Thyroid gland (tissue), 4 donors: ENCODE measurements around the gene CPLANE2. TPM values are rescaled to one million over a fixed set of nuclear protein-coding genes. Genes with fewer than 3 reads are reported as not detected.

Experiments
- DNase-seq, 2 donors: peaks; one replicate each; pipeline ENCODE4 v3.0.0-alpha.2; 2019
- H3K27ac ChIP-seq, 3 donors: fragments of 200-600 bp; sonication (generic); 1 replicate in 2 of 3; 2 replicates in 1 of 3; pipeline ENCODE4 v1.5.1; 2016 to 2019; ENCODE audit warnings: mild to moderate bottlenecking in 1 of 3, moderate library complexity in 1 of 3
- H3K27me3 ChIP-seq: fragments of 200-600 bp; sonication (generic); one replicate; pipeline ENCODE4 v1.5.1; 2019
- H3K36me3 ChIP-seq, 2 donors: fragments of 200-600 bp; sonication (generic); one replicate each; pipeline ENCODE4 v1.5.1; 2016 to 2019
- H3K4me1 ChIP-seq, 2 donors: fragments of 200-600 bp; sonication (generic); one replicate each; pipeline ENCODE4 v1.5.1; 2017 to 2019
- H3K4me3 ChIP-seq, 3 donors: fragments of 200-600 bp; sonication (generic); replicated peaks in 1 of 3; 1 replicate in 2 of 3; 2 replicates in 1 of 3; pipeline ENCODE4 v1.5.1; 2016; ENCODE audit warnings: mild to moderate bottlenecking in 1 of 3
- H3K9me3 ChIP-seq: fragments of 200-600 bp; sonication (generic); one replicate; pipeline ENCODE4 v1.5.1; 2017
- POLR2A ChIP-seq, 2 donors: fragments of 450-650 bp; IDR thresholded peaks; one replicate each; pipeline ENCODE4 v1.6.1; 2017; ENCODE audit warnings: antibody characterized with exemption in 2 of 2, mild to moderate bottlenecking in 2 of 2, moderate library complexity in 1 of 2
- WGBS, 2 donors: methylation state at CpG; one replicate each; pipeline ENCODE4 v1.1.5; 2017; 5-methylcytosine and 5-hydroxymethylcytosine counted together
- intact Hi-C: fragments of 100-400 bp; cut with DNase I; formaldehyde crosslinking; loops from one replicate; pipeline ENCODE4 v1.15.1; 2023
- total RNA-seq, 4 donors: library from RNA; depleted of rRNA; stranded (reverse); fragments of >200 nt; gene quantifications; one replicate each; pipeline ENCODE4 v1.2.3, GENCODE V29; 2016
- TF ChIP-seq, protein P1 (sequence below), 6 experiments: fragments of 200-600 bp in 3 of 6; fragments of 450-650 bp in 3 of 6; sonication (generic) in 3 of 6; IDR thresholded peaks; one replicate each; pipeline ENCODE4 v1.5.1; 2016 to 2019; ENCODE audit warnings: antibody characterized with exemption in 6 of 6, mild to moderate bottlenecking in 2 of 6, inconsistent platforms in 1 of 6, moderate library complexity in 1 of 6

Gene CPLANE2
- total RNA-seq, 4 donors from 2014 or later, result 4.3 to 21.8 (median 15.3) TPM

GRCh38 chr1:16239972-16240491 is 3.0 kb upstream of the CPLANE2 start:
- no peak overlapping the region for H3K27ac ChIP-seq
- H3K9me3 ChIP-seq, result no peaks in the 10 kb centered on the region
- no peak for DNase-seq
- TF ChIP-seq, protein P1, sequence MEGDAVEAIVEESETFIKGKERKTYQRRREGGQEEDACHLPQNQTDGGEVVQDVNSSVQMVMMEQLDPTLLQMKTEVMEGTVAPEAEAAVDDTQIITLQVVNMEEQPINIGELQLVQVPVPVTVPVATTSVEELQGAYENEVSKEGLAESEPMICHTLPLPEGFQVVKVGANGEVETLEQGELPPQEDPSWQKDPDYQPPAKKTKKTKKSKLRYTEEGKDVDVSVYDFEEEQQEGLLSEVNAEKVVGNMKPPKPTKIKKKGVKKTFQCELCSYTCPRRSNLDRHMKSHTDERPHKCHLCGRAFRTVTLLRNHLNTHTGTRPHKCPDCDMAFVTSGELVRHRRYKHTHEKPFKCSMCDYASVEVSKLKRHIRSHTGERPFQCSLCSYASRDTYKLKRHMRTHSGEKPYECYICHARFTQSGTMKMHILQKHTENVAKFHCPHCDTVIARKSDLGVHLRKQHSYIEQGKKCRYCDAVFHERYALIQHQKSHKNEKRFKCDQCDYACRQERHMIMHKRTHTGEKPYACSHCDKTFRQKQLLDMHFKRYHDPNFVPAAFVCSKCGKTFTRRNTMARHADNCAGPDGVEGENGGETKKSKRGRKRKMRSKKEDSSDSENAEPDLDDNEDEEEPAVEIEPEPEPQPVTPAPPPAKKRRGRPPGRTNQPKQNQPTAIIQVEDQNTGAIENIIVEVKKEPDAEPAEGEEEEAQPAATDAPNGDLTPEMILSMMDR (IDR thresholded peaks at IDR 0.05), result no peak
- no peak for TF ChIP-seq POLR2A (IDR thresholded peaks at IDR 0.05)
- H3K4me3 ChIP-seq, result no peak overlapping the region
- 86 to 100% methylated on average over 2 of the region's 2 CpGs for WGBS, 2 donors
- no peaks in the 10 kb centered on the region for H3K27me3 ChIP-seq
- H3K4me1 ChIP-seq, result peaks cover 7 to 28% of the 10 kb centered on the region in 2 donors
- intact Hi-C loops, result loop anchor here (5.0 to 10.0 kb wide), 3 partner anchors 38 to 158 kb away; partner anchors contain the start of gene FBXO42
- H3K36me3 ChIP-seq, result no peaks in the 10 kb centered on the region

- no peak for DNase-seq
- Histone ChIP-seq H3K36me3 (no peaks in the 10 kb centered on the region), H3K27ac (peak overlapping the region; percentile 79 to 89 (median 79)), H3K4me1 (peaks cover 7 to 24% of the 10 kb centered on the region in 2 donors), H3K9me3 (no peaks in the 10 kb centered on the region), H3K4me3 (no peak overlapping the region), H3K27me3 (no peaks in the 10 kb centered on the region)
- TF ChIP-seq POLR2A (IDR thresholded peaks at IDR 0.05), result no peak
- TF ChIP-seq, protein P1 (IDR thresholded peaks at IDR 0.05), result no peak
- WGBS, 2 donors, result 29 to 32% methylated on average over 6 of the region's 6 CpGs
- intact Hi-C loops, result loop anchor here (5.0 kb wide), 1 partner anchor 35 kb away; no protein-coding TSS in a partner anchor
These were observed 404 bp upstream of the CPLANE2 start for GRCh38 chr1:16237343-16237830.

DNA sequence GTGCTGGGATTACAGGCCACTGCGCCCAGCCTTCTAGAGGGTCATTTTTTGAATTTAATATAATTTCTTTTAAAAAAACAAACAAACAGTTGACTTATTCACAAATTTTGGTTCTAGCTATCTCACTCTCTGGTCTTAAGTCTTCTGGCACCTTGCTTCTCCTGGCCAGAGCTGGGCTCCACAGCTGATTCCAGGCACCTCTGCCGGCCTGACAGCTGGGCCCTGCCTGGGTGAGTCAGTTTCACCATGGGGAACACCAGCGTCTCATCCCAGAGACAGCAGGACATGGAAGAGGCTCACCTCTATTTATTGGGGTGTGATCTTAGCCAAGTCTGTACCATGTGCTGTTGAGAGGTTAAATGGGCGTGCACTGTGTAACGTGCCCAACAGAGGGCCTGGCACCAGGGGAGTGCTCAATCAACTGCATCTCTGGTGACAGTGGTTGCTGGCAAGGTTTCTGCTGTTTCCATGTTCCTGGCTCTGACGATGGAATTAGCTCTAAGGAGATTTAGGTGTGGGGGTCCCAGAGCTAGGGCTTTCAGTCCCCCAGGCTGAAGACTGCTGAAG is 956 bp downstream of the CPLANE2 start:
- WGBS, 2 donors, result 33 to 34% methylated on average over 6 of the region's 6 CpGs
- Histone ChIP-seq H3K4me3 (peak overlapping the region in 1 of 3 donors; percentile 66), H3K36me3 (no peaks in the 10 kb centered on the region), H3K27me3 (no peaks in the 10 kb centered on the region), H3K27ac (peak overlapping the region; percentile 79 to 89 (median 79)), H3K4me1 (peaks cover 7 to 24% of the 10 kb centered on the region in 2 donors), H3K9me3 (no peaks in the 10 kb centered on the region)
- intact Hi-C loops, result loop anchor here (5.0 kb wide), 1 partner anchor 34 kb away; no protein-coding TSS in a partner anchor
- DNase-seq, result peak; percentile 83 to 84
- TF ChIP-seq, protein P1 (IDR thresholded peaks at IDR 0.05), result peak in 4 of 6 experiments; percentile 41 to 63 (median 44)
- TF ChIP-seq POLR2A (IDR thresholded peaks at IDR 0.05), result peak in 1 of 2 donors; percentile 59

DNA sequence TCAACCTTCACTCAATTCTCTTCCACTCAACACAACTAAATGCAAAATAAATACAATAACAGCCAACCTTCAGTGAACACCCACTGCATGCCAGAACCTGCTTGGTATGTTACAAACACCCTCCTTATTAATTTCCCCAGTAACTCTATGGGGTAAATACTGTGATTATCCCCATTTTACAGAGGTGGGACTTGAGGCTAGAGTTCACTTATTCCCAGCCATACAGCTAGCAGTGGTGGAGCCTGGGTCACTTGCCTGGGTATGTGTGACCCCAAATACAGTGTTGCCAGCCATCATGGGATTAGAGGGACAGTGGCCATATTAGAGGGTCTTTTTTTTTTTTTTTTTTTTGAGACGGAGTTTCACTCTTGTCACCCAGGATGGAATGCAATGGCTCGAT is 1.6 kb downstream of the CPLANE2 start:
- 92 to 93% methylated on average over 2 of the region's 2 CpGs for WGBS, 2 donors
- DNase-seq, result no peak
- intact Hi-C loops, result loop anchor here (5.0 kb wide), 1 partner anchor 33 kb away; no protein-coding TSS in a partner anchor
- Histone ChIP-seq H3K4me3 (no peak overlapping the region), H3K4me1 (peaks cover 7 to 24% of the 10 kb centered on the region in 2 donors), H3K27me3 (no peaks in the 10 kb centered on the region), H3K27ac (no peak overlapping the region), H3K9me3 (no peaks in the 10 kb centered on the region), H3K36me3 (no peaks in the 10 kb centered on the region)
- TF ChIP-seq, protein P1 (IDR thresholded peaks at IDR 0.05), result no peak
- TF ChIP-seq POLR2A (IDR thresholded peaks at IDR 0.05), result no peak

GRCh38 chr1:16233431-16233830 is 3.6 kb downstream of the CPLANE2 start:
- Histone ChIP-seq H3K27me3 (no peaks in the 10 kb centered on the region), H3K9me3 (no peaks in the 10 kb centered on the region), H3K36me3 (no peaks in the 10 kb centered on the region), H3K4me1 (peaks cover 7 to 25% of the 10 kb centered on the region in 2 donors), H3K27ac (no peak overlapping the region), H3K4me3 (no peak overlapping the region)
- no peak for TF ChIP-seq POLR2A (IDR thresholded peaks at IDR 0.05)
- TF ChIP-seq, protein P1 (IDR thresholded peaks at IDR 0.05), result no peak
- WGBS, 2 donors, result 98% methylated on average over 8 of the region's 8 CpGs
- DNase-seq, result no peak
- intact Hi-C loops, result no loop called here
